Measurements from ENCODE around the gene FGFR2.

DNA sequence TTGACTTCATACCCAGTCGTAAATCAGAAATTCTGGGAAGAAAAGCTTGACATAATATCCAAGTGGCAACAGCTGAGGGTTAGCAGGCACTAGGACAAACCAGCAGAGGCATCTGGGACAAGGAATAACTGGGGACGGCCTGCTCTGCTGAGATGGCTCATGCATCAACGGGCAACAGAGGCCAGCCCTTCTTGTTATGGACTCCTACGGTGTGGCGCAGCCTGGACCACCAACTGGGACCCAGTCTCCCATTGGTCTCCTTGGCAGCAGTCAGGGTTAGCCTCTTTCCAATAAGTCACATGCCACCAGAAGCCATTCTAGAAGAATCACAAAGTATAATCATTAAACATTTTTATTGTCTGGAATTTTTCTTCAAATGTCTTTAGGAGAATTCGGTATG is 15.0 kb downstream of the FGFR2 start:
- TF ChIP-seq, protein P1, sequence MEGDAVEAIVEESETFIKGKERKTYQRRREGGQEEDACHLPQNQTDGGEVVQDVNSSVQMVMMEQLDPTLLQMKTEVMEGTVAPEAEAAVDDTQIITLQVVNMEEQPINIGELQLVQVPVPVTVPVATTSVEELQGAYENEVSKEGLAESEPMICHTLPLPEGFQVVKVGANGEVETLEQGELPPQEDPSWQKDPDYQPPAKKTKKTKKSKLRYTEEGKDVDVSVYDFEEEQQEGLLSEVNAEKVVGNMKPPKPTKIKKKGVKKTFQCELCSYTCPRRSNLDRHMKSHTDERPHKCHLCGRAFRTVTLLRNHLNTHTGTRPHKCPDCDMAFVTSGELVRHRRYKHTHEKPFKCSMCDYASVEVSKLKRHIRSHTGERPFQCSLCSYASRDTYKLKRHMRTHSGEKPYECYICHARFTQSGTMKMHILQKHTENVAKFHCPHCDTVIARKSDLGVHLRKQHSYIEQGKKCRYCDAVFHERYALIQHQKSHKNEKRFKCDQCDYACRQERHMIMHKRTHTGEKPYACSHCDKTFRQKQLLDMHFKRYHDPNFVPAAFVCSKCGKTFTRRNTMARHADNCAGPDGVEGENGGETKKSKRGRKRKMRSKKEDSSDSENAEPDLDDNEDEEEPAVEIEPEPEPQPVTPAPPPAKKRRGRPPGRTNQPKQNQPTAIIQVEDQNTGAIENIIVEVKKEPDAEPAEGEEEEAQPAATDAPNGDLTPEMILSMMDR (conservative IDR thresholded peaks at IDR 0.05; ENCODE audit: low read depth, low read length) = no peak
- TF ChIP-seq CEBPB (IDR thresholded peaks at IDR 0.05; ENCODE audit: low read depth, low read length) = no peak

Measured in IMR-90 (cell line).